Measurements from ENCODE around the gene SEL1L.
"Not testable (repeated sequence)": the region's sequence is repeated elsewhere in the genome, so short reads cannot be mapped to it uniquely, and the experiment has no call there.

The SEL1L gene

GRCh38 chr14:81533536-81534343, at the start of gene SEL1L:
SEL1L (minus strand) TSS chr14:81533853; CDS start chr14:81533744, 109 bp downstream.
- H3K4me3 ChIP-seq (ENCODE audit: low read depth, low read length): peak within 1 kb of the TSS; percentile 93

- H3K4me3 ChIP-seq (ENCODE audit: low read depth, low read length): no peak overlapping the region
Observed at GRCh38 chr14:81582420-81582819, 48.8 kb upstream of the SEL1L start.

DNA sequence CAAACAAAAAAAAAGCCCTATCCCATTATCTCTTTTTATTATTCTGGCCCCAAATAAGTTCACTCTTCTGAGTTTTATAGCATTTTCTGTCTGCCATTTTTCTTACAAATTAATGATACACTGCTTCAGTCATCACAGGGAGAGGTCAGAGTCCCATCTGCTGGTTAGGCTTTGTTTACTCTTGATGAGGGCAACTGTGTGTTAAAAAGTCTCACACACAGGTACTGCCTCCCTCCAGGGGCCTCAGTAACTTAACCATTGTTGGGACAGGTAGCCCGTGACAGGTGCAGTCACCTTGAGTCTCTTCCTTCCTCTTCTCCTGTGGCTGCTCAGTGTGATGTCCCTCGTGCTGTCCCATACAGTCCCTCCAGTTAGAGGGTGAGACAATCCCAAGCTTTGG, 45.5 kb upstream of the SEL1L start:
- H3K4me3 ChIP-seq (ENCODE audit: low read depth, low read length): no peak overlapping the region

GRCh38 chr14:81571437-81571836, 37.8 kb upstream of the SEL1L start:
- no peak overlapping the region for H3K4me3 ChIP-seq (ENCODE audit: low read depth, low read length)

GRCh38 chr14:81567302-81567701, 33.6 kb upstream of the SEL1L start:
- no peak overlapping the region for H3K4me3 ChIP-seq (ENCODE audit: low read depth, low read length)

DNA sequence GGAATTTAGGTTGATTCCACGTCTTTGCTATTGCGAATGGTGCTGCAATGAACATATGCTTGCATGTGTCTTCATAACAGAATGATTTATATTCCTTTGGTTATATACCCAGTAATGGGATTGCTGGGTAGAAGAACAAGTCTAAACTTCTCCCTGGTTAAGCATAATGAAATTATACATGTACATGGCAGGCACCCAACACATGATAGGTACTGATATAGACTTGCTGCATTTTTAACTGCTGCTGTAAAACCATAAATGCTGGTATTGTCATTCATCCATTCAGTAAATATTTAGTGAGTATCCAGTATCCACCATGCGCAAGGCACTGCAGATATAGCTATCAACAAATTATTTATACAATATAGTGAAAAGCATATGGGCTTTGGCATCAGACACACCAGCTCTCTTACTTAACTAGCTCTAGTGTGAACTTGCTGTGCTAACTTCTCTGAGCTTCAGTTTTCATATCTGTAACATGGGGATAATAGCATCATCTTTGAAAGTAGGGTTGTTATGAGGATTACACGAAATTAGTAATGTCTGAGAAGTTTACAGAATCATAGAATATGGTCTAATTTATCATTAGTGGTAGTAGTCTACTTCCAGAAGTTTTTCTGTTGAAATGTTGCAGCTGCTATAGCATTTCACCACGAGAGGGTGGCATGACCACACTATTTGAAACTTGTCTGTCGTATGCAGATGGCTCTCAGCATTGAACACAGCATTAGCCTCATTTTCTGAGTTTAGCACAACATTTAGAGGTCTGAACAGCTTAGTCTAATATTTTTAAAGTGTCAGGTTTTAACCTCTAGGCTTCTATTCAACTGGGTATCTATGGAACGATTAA, 32.0 kb upstream of the SEL1L start:
- no peak overlapping the region for H3K4me3 ChIP-seq (ENCODE audit: low read depth, low read length)

DNA sequence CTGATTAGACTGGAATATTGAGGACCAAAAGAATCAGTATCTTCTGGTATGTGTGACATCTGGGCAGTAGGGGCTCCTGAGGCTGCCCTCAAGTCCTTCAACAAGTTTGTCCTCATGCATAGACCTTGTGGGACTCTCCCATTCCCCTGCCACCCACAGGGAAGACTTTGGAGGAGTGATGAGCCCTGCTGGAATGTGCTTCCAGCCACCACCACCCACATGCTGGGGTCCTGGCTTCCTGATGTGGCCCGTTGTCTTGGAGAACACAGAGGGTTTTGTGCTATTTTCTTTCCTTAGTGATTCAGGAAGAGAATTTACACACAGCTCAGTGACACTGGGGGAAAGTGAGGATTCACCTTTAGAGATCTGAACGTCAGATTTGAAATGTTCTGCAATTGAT, 29.2 kb upstream of the SEL1L start:
- H3K4me3 ChIP-seq (ENCODE audit: low read depth, low read length): no peak overlapping the region

- H3K4me3 ChIP-seq (ENCODE audit: low read depth, low read length): no peak overlapping the region
Observed at GRCh38 chr14:81561084-81561775, 27.6 kb upstream of the SEL1L start.

GRCh38 chr14:81559385-81559784, 25.7 kb upstream of the SEL1L start:
- no peak overlapping the region for H3K4me3 ChIP-seq (ENCODE audit: low read depth, low read length)

GRCh38 chr14:81557146-81557545, 23.5 kb upstream of the SEL1L start:
- H3K4me3 ChIP-seq (ENCODE audit: low read depth, low read length): no peak overlapping the region

DNA sequence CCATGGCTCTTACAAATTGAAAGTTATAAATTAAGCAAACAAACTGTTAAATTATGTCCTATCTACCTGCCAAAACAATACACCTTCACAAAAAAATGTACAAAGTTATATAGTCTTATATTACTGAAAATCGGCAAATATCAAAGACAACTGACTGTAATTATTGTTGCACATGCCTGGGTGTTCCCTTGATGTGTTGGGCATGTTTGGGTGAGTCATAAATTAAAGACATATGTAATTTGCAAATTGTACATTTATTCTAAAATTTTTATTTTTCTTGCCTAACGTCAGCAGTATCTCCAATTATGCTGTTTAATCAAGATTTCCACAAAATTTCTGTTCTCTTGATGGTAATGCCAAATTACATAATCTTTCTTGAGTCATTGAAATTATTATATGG, 22.0 kb upstream of the SEL1L start:
- no peak overlapping the region for H3K4me3 ChIP-seq (ENCODE audit: low read depth, low read length)

GRCh38 chr14:81555051-81555450, 21.4 kb upstream of the SEL1L start:
- no peak overlapping the region for H3K4me3 ChIP-seq (ENCODE audit: low read depth, low read length)

GRCh38 chr14:81551471-81551870, 17.8 kb upstream of the SEL1L start:
- H3K4me3 ChIP-seq (ENCODE audit: low read depth, low read length): no peak overlapping the region

- no peak overlapping the region for H3K4me3 ChIP-seq (ENCODE audit: low read depth, low read length)
Observed at GRCh38 chr14:81550001-81550637, 16.5 kb upstream of the SEL1L start.

GRCh38 chr14:81541206-81541605, 7.6 kb upstream of the SEL1L start:
- H3K4me3 ChIP-seq (ENCODE audit: low read depth, low read length): not testable (repeated sequence)

DNA sequence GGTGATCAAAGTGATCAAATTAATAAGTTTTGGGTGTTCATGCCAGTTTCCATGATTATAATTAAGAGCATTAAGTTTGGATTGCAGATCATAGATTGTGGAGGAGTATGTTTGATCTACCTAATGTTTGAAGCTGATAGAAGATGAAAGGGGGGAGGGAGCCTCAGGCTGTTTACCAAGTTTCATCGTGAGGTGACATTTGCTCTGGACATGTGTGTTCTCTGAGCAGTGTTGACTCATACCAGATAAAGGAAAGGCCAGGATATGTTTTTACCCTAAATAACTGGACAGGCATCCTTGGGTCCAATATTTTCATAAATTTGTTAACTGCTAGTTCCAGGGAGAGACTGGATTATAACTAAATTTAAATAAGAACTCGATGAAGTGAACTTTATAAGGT, 3.5 kb upstream of the SEL1L start:
- H3K4me3 ChIP-seq (ENCODE audit: low read depth, low read length): no peak overlapping the region

DNA sequence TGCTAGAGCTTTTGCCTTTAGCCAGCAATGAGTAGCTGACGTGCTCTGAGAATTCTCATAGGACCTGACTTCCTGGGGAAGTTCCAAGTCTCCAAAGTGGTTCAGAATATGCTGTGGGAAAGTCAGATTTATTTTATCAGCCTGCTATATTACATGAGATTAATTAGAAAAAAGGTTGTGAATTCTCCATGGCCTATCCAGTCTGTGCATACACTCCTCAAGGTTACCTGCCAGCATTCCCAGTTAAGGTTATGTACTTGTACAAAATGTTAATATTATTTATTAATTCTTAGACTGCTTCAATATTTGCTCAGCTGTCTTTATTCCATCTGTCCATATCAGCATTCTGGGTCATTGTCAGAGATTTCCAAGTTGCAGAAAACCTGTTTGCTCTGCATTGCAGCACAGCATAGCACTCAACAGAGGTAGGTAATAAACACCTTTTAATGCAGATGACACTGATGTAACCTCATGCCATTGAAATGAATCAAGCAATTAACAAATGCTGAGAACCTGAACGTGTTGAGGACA, 2.7 kb upstream of the SEL1L start:
- no peak overlapping the region for H3K4me3 ChIP-seq (ENCODE audit: low read depth, low read length)

GRCh38 chr14:81535396-81536164, 1.9 kb upstream of the SEL1L start:
- H3K4me3 ChIP-seq (ENCODE audit: low read depth, low read length): no peak overlapping the region

DNA sequence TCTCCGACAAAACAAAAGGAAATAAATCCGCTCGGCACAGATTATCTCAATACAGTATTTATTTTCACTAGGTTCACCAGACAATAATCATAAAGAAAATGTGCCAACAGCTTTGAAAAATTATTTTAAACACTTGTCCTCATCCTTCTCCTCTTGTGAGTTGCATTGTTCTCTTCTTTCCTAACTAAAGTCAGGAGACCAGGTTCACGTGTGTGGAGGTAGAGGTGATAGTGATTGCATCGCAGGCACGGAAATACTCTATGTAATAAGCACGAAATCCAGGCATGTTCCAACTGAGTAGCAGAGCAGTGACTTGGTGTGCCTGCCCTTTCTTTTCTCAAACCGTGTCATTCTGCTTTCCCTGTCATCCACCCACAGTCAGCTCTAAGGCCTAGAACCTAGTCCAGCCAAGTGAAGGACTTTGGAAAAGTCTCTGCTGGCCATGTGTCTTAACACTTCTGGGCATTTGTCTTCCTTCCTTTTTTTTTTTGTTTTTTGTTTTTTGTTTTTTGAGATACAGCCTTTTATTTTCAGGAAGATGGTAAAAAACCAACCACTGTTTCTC, 939 bp upstream of the SEL1L start:
- H3K4me3 ChIP-seq (ENCODE audit: low read depth, low read length): no peak overlapping the region

- H3K4me3 ChIP-seq (ENCODE audit: low read depth, low read length): peak overlapping the region; percentile 93
Observed at GRCh38 chr14:81533212-81533535, 479 bp downstream of the SEL1L start.

All from iPS-11a (cell line).